ENCODE data around the gene CORO2B. TPM values are rescaled to one million over a fixed set of nuclear protein-coding genes. Genes with fewer than 3 reads are reported as not detected.
A peak's percentile ranks its signal among the peaks of the same experiment; 100 is the strongest.

CORO2B gene
- polyA plus RNA-seq, 1 of the 3 experiments (the other 2 are of a cell fraction) = 3.6 TPM

- Histone ChIP-seq H4K20me1 (ENCODE audit: insufficient read depth) (no peaks in the 10 kb centered on the region), H2AFZ (ENCODE audit: low read depth) (no peak overlapping the region), H3K27me3 (ENCODE audit: insufficient read depth) (no peaks in the 10 kb centered on the region), H3K9me2 (no peaks in the 10 kb centered on the region), H3K27ac (ENCODE audit: low read depth in 2 of 2, low read length in 1 of 2) (no peak overlapping the region), H3F3A (replicated peaks; ENCODE audit: insufficient read depth) (peaks cover 7% of the 10 kb centered on the region), H3K4me3 (ENCODE audit: low read depth in 2 of 2, low read length in 1 of 2) (peak overlapping the region in 1 of 2 experiments; percentile 34; a peak in 1 of 4 replicates), H3K9me3 (no peaks in the 10 kb centered on the region), H3K9ac (no peak overlapping the region), H3K4me1 (ENCODE audit: control insufficient read depth in 1 of 2, insufficient read depth in 2 of 2, low read depth in 1 of 2, low read length in 1 of 2) (peaks cover 4 to 5% of the 10 kb centered on the region in 2 experiments; a peak in 3 of 4 replicates), H3K36me3 (replicated peaks in 1 of 2; ENCODE audit: control insufficient read depth in 1 of 2, insufficient read depth in 2 of 2, low read length in 1 of 2) (no peaks in the 10 kb centered on the region), H3K79me2 (ENCODE audit: insufficient read depth) (no peaks in the 10 kb centered on the region), H3K4me2 (no peak overlapping the region)
- TF ChIP-seq RAD21 (IDR thresholded peaks at IDR 0.05; ENCODE audit: low read length) (peak; percentile 80), FOXM1 (IDR thresholded peaks at IDR 0.05; ENCODE audit: low read depth) (no peak), SMC3 (IDR thresholded peaks at IDR 0.05; ENCODE audit: low read depth, low read length) (peak; percentile 77), CTCF (IDR thresholded peaks at IDR 0.05) (peak; percentile 92)
- WGBS (ENCODE audit: low lambda C conversion rate) = 32% methylated on average over 17 of the region's 20 CpGs
- ChIA-PET CTCF (interaction anchor here (0.5 to 11.6 kb wide), 73 partner anchors 9 to 1431 kb away, joined by 3 to 464 read pairs (median 4); no protein-coding TSS in a partner anchor), POLR2A (no interaction called here)
- DNase-seq = peak; percentile 74
These were observed 28.1 kb upstream of the CORO2B start for GRCh38 chr15:68550498-68551295.

- H3K36me3 ChIP-seq (replicated peaks in 1 of 2; ENCODE audit: control insufficient read depth in 1 of 2, insufficient read depth in 2 of 2, low read length in 1 of 2) = no peaks in the 10 kb centered on the region
- ChIA-PET POLR2A (no interaction called here), CTCF (interaction anchor here (0.6 to 11.6 kb wide), 16 partner anchors 8 to 382 kb away, joined by 3 to 464 read pairs (median 7); no protein-coding TSS in a partner anchor)
- no peaks in the 10 kb centered on the region for H3K9me2 ChIP-seq
- no peak overlapping the region for H3K9ac ChIP-seq
- DNase-seq = no peak
- no peak for TF ChIP-seq JUND (IDR thresholded peaks at IDR 0.05)
- TF ChIP-seq YY1 (IDR thresholded peaks at IDR 0.05; ENCODE audit: low read depth) = no peak
- TF ChIP-seq RCOR1 (IDR thresholded peaks at IDR 0.05; ENCODE audit: low read length) = no peak
- no peak for TF ChIP-seq FOXM1 (IDR thresholded peaks at IDR 0.05; ENCODE audit: low read depth)
- TF ChIP-seq PBX3 (IDR thresholded peaks at IDR 0.05) = no peak
- TF ChIP-seq EZH2phosphoT487 (IDR thresholded peaks at IDR 0.05; ENCODE audit: borderline replicate concordance, low read depth) = no peak
- TF ChIP-seq EP300 (IDR thresholded peaks at IDR 0.05; ENCODE audit: borderline replicate concordance in 1 of 2, low read depth in 1 of 2, low read length in 1 of 2) = no peak
- H3K9me3 ChIP-seq = no peaks in the 10 kb centered on the region
- WGBS (ENCODE audit: low lambda C conversion rate) = 84% methylated on average over 3 of the region's 5 CpGs
- H3K27ac ChIP-seq (ENCODE audit: low read depth in 2 of 2, low read length in 1 of 2) = no peak overlapping the region
- peaks cover 7% of the 10 kb centered on the region for H3F3A ChIP-seq (replicated peaks; ENCODE audit: insufficient read depth)
- H3K4me3 ChIP-seq (ENCODE audit: low read depth in 2 of 2, low read length in 1 of 2) = no peak overlapping the region
- H3K27me3 ChIP-seq (ENCODE audit: insufficient read depth) = no peaks in the 10 kb centered on the region
- H3K4me2 ChIP-seq = no peak overlapping the region
- H2AFZ ChIP-seq (ENCODE audit: low read depth) = no peak overlapping the region
- peaks cover 4 to 5% of the 10 kb centered on the region in 2 experiments; a peak in 3 of 4 replicates for H3K4me1 ChIP-seq (ENCODE audit: control insufficient read depth in 1 of 2, insufficient read depth in 2 of 2, low read depth in 1 of 2, low read length in 1 of 2)
- H3K79me2 ChIP-seq (ENCODE audit: insufficient read depth) = no peaks in the 10 kb centered on the region
- no peaks in the 10 kb centered on the region for H4K20me1 ChIP-seq (ENCODE audit: insufficient read depth)
These were observed 27.5 kb upstream of the CORO2B start for GRCh38 chr15:68551296-68551635.
